ENCODE results near the gene FAM72B. TPM values are rescaled to one million over a fixed set of nuclear protein-coding genes. Genes with fewer than 3 reads are reported as not detected.
"Not testable (repeated sequence)": the region's sequence is repeated elsewhere in the genome, so short reads cannot be mapped to it uniquely, and the experiment has no call there.

Gene FAM72B
- total RNA-seq, result not detected

- H3K27me3 ChIP-seq; H3K36me3 ChIP-seq; H3K9me3 ChIP-seq; intact Hi-C loops (cut with DNase I); H3K4me1 ChIP-seq: not testable (repeated sequence)
- H3K4me3 ChIP-seq, result peak within 1 kb of the TSS; percentile 45 to 61
- peak; percentile 97 to 99 for DNase-seq (ENCODE audit: low spot score in 2 of 2)
- H3K27ac ChIP-seq, result peak within 1 kb of the TSS; percentile 72 to 76
Observed at GRCh38 chr1:121184290-121185127, at the start of gene FAM72B, which contains the start of gene SRGAP2C. FAM72B (minus strand) TSS chr1:121184340; CDS start chr1:121183489, 851 bp downstream. SRGAP2C (plus strand) TSS chr1:121184975; CDS start chr1:121187447, 2,472 bp downstream.

GRCh38 chr1:121232445-121233125 lies 48.4 kb upstream of the FAM72B start:
- intact Hi-C loops (cut with DNase I); H3K9me3 ChIP-seq; H3K27ac ChIP-seq; H3K27me3 ChIP-seq; H3K4me1 ChIP-seq; H3K36me3 ChIP-seq; DNase-seq (ENCODE audit: low spot score in 2 of 2); H3K4me3 ChIP-seq: not testable (repeated sequence)

- H3K27ac ChIP-seq; H3K27me3 ChIP-seq; H3K36me3 ChIP-seq; H3K4me1 ChIP-seq; H3K4me3 ChIP-seq; H3K9me3 ChIP-seq; DNase-seq (ENCODE audit: low spot score in 2 of 2); intact Hi-C loops (cut with DNase I): not testable (repeated sequence)
Observed at GRCh38 chr1:121230636-121231035, 46.5 kb upstream of the FAM72B start.

- DNase-seq (ENCODE audit: low spot score in 2 of 2); H3K9me3 ChIP-seq; H3K36me3 ChIP-seq; H3K4me1 ChIP-seq; H3K27me3 ChIP-seq; H3K27ac ChIP-seq; intact Hi-C loops (cut with DNase I); H3K4me3 ChIP-seq: not testable (repeated sequence)
Observed at GRCh38 chr1:121227544-121228330, 43.6 kb upstream of the FAM72B start.

GRCh38 chr1:121226925-121227324 lies 42.8 kb upstream of the FAM72B start:
- H3K27me3 ChIP-seq; H3K4me1 ChIP-seq; H3K36me3 ChIP-seq; H3K9me3 ChIP-seq; H3K4me3 ChIP-seq; H3K27ac ChIP-seq; intact Hi-C loops (cut with DNase I); DNase-seq (ENCODE audit: low spot score in 2 of 2): not testable (repeated sequence)

- intact Hi-C loops (cut with DNase I); DNase-seq (ENCODE audit: low spot score in 2 of 2); H3K27ac ChIP-seq; H3K4me1 ChIP-seq; H3K4me3 ChIP-seq; H3K36me3 ChIP-seq; H3K27me3 ChIP-seq; H3K9me3 ChIP-seq: not testable (repeated sequence)
Observed at GRCh38 chr1:121226295-121226904, 42.3 kb upstream of the FAM72B start.

GRCh38 chr1:121224714-121225113 lies 40.6 kb upstream of the FAM72B start:
- H3K4me3 ChIP-seq; H3K4me1 ChIP-seq; H3K9me3 ChIP-seq; H3K36me3 ChIP-seq; DNase-seq (ENCODE audit: low spot score in 2 of 2); H3K27me3 ChIP-seq; intact Hi-C loops (cut with DNase I); H3K27ac ChIP-seq: not testable (repeated sequence)

- intact Hi-C loops (cut with DNase I); DNase-seq (ENCODE audit: low spot score in 2 of 2); H3K4me3 ChIP-seq; H3K9me3 ChIP-seq; H3K27ac ChIP-seq; H3K36me3 ChIP-seq; H3K4me1 ChIP-seq; H3K27me3 ChIP-seq: not testable (repeated sequence)
Observed at GRCh38 chr1:121221770-121222169, 37.6 kb upstream of the FAM72B start.

GRCh38 chr1:121216676-121217075 lies 32.5 kb upstream of the FAM72B start:
- H3K9me3 ChIP-seq; H3K4me3 ChIP-seq; H3K4me1 ChIP-seq; H3K36me3 ChIP-seq; H3K27me3 ChIP-seq; DNase-seq (ENCODE audit: low spot score in 2 of 2); intact Hi-C loops (cut with DNase I); H3K27ac ChIP-seq: not testable (repeated sequence)

- H3K36me3 ChIP-seq; intact Hi-C loops (cut with DNase I); H3K4me3 ChIP-seq; DNase-seq (ENCODE audit: low spot score in 2 of 2); H3K27me3 ChIP-seq; H3K27ac ChIP-seq; H3K4me1 ChIP-seq; H3K9me3 ChIP-seq: not testable (repeated sequence)
Observed at GRCh38 chr1:121215699-121216417, 31.7 kb upstream of the FAM72B start.

GRCh38 chr1:121214544-121215156 lies 30.5 kb upstream of the FAM72B start:
- H3K36me3 ChIP-seq; H3K9me3 ChIP-seq; intact Hi-C loops (cut with DNase I); H3K4me3 ChIP-seq; H3K27me3 ChIP-seq; H3K27ac ChIP-seq; DNase-seq (ENCODE audit: low spot score in 2 of 2); H3K4me1 ChIP-seq: not testable (repeated sequence)

- DNase-seq (ENCODE audit: low spot score in 2 of 2); H3K9me3 ChIP-seq; H3K27ac ChIP-seq; H3K36me3 ChIP-seq; H3K4me3 ChIP-seq; H3K27me3 ChIP-seq; H3K4me1 ChIP-seq; intact Hi-C loops (cut with DNase I): not testable (repeated sequence)
Observed at GRCh38 chr1:121213491-121213890, 29.4 kb upstream of the FAM72B start.

GRCh38 chr1:121210778-121211177 lies 26.6 kb upstream of the FAM72B start:
- H3K27ac ChIP-seq; DNase-seq (ENCODE audit: low spot score in 2 of 2); H3K9me3 ChIP-seq; H3K27me3 ChIP-seq; H3K4me3 ChIP-seq; H3K4me1 ChIP-seq; H3K36me3 ChIP-seq; intact Hi-C loops (cut with DNase I): not testable (repeated sequence)

Data from ascending aorta (tissue), 2 donors.